ENCODE data around the gene RALGPS1. TPM values are rescaled to one million over a fixed set of nuclear protein-coding genes. Genes with fewer than 3 reads are reported as not detected.
A peak's percentile ranks its signal among the peaks of the same experiment; 100 is the strongest.

Gene RALGPS1
- total and polyA plus RNA-seq, 2 of the 13 experiments (the other 11 are each of a cell fraction or from before 2014, with no cell fraction given) = 3.7 to 6.5 TPM

DNA sequence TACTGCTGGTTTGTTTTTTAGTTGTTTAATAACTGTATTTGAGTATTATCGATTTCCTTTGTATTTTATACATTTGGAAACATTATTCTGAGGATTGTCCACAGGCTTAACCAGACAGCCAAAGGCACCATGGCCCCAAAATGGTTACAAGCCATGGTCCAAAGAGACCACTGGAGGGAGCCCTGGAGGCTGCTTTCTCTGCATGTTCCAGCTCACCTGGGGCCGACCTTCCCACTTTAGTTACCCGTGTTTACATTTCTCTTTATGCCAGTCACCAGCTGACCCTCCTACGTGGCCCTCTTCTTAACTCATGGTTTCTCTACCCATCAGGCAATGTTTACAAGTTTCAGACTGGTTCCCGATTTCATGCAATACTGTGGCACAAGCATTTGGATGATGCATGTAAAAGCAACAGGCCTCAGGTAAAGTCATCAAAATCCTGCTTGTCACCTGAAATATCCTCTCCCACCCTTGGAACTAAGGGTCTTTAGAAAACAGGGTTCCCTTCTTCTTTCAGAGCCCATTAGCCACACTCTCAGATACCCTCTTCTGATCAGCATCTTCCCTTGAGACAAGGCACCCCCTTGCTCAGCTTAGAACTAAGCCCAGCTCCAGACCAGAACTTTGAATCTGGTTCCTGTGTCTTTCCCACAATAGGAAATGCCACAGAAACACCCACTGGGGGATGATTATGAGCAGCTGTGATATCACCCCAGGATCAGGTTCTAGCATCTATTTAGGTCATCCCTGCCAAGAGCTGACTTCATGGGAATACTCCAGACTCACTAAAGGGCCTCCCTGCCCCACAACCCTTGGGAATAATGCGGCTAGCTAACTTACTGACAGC is 300.1 kb downstream of the RALGPS1 start:
- POLR2A ChIA-PET = interaction anchor here (0.9 to 1.4 kb wide), 4 partner anchors 10 to 210 kb away, joined by 3 to 8 read pairs (median 4); partner anchors contain the start of genes SLC2A8 and ZNF79
- in situ Hi-C loops (cut with HindIII; ENCODE audit: extremely low pct_ligation_motif_present, low pct_unique_long_range_greater_than_20kb) (loop anchor here (5.0 kb wide), 2 partner anchors 133 to 183 kb away; partner anchors contain the start of gene SLC2A8), intact Hi-C loops (cut with micrococcal nuclease; ENCODE audit: unreplicated experiment) (loop anchor here (1.0 to 5.0 kb wide), 3 partner anchors 132 to 208 kb away; partner anchors contain the start of gene ZNF79)
- peak overlapping the region; percentile 29; the same call in 1 of the 2 replicates for H3K4me2 ChIP-seq (ENCODE audit: low read depth, low read length)
- H3K36me3 ChIP-seq (replicated peaks in 1 of 2; ENCODE audit: control insufficient read depth in 1 of 2, insufficient read depth in 2 of 2, low read length in 2 of 2) = no peaks in the 10 kb centered on the region
- H4K20me1 ChIP-seq (ENCODE audit: insufficient read depth, low read length) = no peaks in the 10 kb centered on the region
- BruUV-seq (replicated peaks) = no TSS peak
- H3K9ac ChIP-seq (ENCODE audit: insufficient read depth, low read depth, low read length) = no peak overlapping the region
- no peak overlapping the region for H3K4me3 ChIP-seq (replicated peaks in 1 of 3; ENCODE audit: insufficient read depth in 1 of 3, low read depth in 2 of 3, low read length in 3 of 3)
- H3K4me1 ChIP-seq (ENCODE audit: insufficient read depth, low read length) = peaks cover 24% of the 10 kb centered on the region
- FAIRE-seq (peak; percentile 95), DNase-seq (ENCODE audit: low spot score) (peak; percentile 69), ATAC-seq (peak; percentile 67)
- no peaks in the 10 kb centered on the region for H3K79me2 ChIP-seq (ENCODE audit: insufficient read depth, low read length)
- H3K9me3 ChIP-seq (ENCODE audit: low read length) = no peaks in the 10 kb centered on the region
- peaks cover 0 to 2% of the 10 kb centered on the region in 2 experiments; a peak in 1 of 5 replicates for H3K27me3 ChIP-seq (ENCODE audit: control insufficient read depth in 1 of 2, insufficient read depth in 2 of 2, low read length in 2 of 2)
- CTCF ChIA-PET (ENCODE audit: low intra/inter-chr PET ratio, low total read pairs) = no interaction called here
- no peak overlapping the region for H3K27ac ChIP-seq (ENCODE audit: extremely low read length, insufficient read depth, low read length)
- 3% methylated on average over 5 of the region's 6 CpGs for WGBS (ENCODE audit: low lambda C conversion rate)
- no peak overlapping the region for H2AFZ ChIP-seq (ENCODE audit: low read length)
- TF ChIP-seq, protein P1, sequence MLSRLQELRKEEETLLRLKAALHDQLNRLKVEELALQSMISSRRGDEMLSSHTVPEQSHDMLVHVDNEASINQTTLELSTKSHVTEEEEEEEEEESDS (CRISPR knock-in tag; IDR thresholded peaks at IDR 0.05; ENCODE audit: borderline replicate concordance) = 0 out of 2 replicates have a peak, but pooled peaks have one; percentile 32
- no peak for TF ChIP-seq EHMT2 (IDR thresholded peaks at IDR 0.05; ENCODE audit: borderline replicate concordance, low read depth, low read length)
- no peak for TF ChIP-seq ZNF703 (CRISPR knock-in tag; IDR thresholded peaks at IDR 0.05; ENCODE audit: borderline replicate concordance)
- TF ChIP-seq SMAD1 (CRISPR knock-in tag; IDR thresholded peaks at IDR 0.05; ENCODE audit: borderline replicate concordance, low read depth) = no peak
- TF ChIP-seq, protein P2, sequence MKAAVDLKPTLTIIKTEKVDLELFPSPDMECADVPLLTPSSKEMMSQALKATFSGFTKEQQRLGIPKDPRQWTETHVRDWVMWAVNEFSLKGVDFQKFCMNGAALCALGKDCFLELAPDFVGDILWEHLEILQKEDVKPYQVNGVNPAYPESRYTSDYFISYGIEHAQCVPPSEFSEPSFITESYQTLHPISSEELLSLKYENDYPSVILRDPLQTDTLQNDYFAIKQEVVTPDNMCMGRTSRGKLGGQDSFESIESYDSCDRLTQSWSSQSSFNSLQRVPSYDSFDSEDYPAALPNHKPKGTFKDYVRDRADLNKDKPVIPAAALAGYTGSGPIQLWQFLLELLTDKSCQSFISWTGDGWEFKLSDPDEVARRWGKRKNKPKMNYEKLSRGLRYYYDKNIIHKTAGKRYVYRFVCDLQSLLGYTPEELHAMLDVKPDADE (CRISPR knock-in tag; IDR thresholded peaks at IDR 0.05) = no peak
- peak; percentile 44 for TF ChIP-seq TEAD3 (CRISPR knock-in tag; optimal IDR thresholded peaks at IDR 0.05; ENCODE audit: borderline replicate concordance)
- no peak for TF ChIP-seq SRF (IDR thresholded peaks at IDR 0.05; ENCODE audit: low read depth, low read length)
- no peak for TF ChIP-seq ZNF550 (CRISPR knock-in tag; IDR thresholded peaks at IDR 0.05; ENCODE audit: borderline replicate concordance)
- no peak for TF ChIP-seq ZNF274 (CRISPR knock-in tag; IDR thresholded peaks at IDR 0.05)
- no peak for TF ChIP-seq NCOA1 (CRISPR knock-in tag; IDR thresholded peaks at IDR 0.05)
- no peak for TF ChIP-seq FOXK2 (IDR thresholded peaks at IDR 0.05)
- TF ChIP-seq NBN (conservative IDR thresholded peaks at IDR 0.05) = no peak
- TF ChIP-seq, protein P3, sequence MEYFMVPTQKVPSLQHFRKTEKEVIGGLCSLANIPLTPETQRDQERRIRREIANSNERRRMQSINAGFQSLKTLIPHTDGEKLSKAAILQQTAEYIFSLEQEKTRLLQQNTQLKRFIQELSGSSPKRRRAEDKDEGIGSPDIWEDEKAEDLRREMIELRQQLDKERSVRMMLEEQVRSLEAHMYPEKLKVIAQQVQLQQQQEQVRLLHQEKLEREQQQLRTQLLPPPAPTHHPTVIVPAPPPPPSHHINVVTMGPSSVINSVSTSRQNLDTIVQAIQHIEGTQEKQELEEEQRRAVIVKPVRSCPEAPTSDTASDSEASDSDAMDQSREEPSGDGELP (IDR thresholded peaks at IDR 0.05; ENCODE audit: borderline replicate concordance, low read depth) = peak; percentile 73; the same call in 1 of the 2 replicates
- TF ChIP-seq, protein P4, sequence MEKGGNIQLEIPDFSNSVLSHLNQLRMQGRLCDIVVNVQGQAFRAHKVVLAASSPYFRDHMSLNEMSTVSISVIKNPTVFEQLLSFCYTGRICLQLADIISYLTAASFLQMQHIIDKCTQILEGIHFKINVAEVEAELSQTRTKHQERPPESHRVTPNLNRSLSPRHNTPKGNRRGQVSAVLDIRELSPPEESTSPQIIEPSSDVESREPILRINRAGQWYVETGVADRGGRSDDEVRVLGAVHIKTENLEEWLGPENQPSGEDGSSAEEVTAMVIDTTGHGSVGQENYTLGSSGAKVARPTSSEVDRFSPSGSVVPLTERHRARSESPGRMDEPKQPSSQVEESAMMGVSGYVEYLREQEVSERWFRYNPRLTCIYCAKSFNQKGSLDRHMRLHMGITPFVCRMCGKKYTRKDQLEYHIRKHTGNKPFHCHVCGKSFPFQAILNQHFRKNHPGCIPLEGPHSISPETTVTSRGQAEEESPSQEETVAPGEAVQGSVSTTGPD (CRISPR knock-in tag; IDR thresholded peaks at IDR 0.05) = no peak
- no peak for TF ChIP-seq AHR (CRISPR knock-in tag; IDR thresholded peaks at IDR 0.05)
- TF ChIP-seq, protein P5, sequence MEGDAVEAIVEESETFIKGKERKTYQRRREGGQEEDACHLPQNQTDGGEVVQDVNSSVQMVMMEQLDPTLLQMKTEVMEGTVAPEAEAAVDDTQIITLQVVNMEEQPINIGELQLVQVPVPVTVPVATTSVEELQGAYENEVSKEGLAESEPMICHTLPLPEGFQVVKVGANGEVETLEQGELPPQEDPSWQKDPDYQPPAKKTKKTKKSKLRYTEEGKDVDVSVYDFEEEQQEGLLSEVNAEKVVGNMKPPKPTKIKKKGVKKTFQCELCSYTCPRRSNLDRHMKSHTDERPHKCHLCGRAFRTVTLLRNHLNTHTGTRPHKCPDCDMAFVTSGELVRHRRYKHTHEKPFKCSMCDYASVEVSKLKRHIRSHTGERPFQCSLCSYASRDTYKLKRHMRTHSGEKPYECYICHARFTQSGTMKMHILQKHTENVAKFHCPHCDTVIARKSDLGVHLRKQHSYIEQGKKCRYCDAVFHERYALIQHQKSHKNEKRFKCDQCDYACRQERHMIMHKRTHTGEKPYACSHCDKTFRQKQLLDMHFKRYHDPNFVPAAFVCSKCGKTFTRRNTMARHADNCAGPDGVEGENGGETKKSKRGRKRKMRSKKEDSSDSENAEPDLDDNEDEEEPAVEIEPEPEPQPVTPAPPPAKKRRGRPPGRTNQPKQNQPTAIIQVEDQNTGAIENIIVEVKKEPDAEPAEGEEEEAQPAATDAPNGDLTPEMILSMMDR (CRISPR knock-in tag; IDR thresholded peaks at IDR 0.05) = peak; percentile 84
- peak; percentile 41; the same call in 1 of the 2 replicates for TF ChIP-seq KDM2A (CRISPR knock-in tag; IDR thresholded peaks at IDR 0.05; ENCODE audit: borderline replicate concordance, low read depth)
- TF ChIP-seq SP2 (CRISPR knock-in tag; IDR thresholded peaks at IDR 0.05) = no peak
- no peak for TF ChIP-seq MED8 (CRISPR knock-in tag; IDR thresholded peaks at IDR 0.05; ENCODE audit: insufficient replicate concordance)

All from HepG2 (cell line).